ENCODE results near the gene CAST.

The CAST gene

GRCh38 chr5:96756985-96757384, 94.8 kb downstream of the CAST start:
- Histone ChIP-seq H3K4me3 (no peak overlapping the region), H3K27ac (no peak overlapping the region)

- Histone ChIP-seq H3K27ac (no peak overlapping the region), H3K4me3 (no peak overlapping the region)
Observed at GRCh38 chr5:96758621-96759020, 96.4 kb downstream of the CAST start.

- H3K27ac ChIP-seq: no peak overlapping the region
- no peak overlapping the region for H3K4me3 ChIP-seq
Observed at GRCh38 chr5:96761618-96762017, 99.4 kb downstream of the CAST start.

GRCh38 chr5:96763026-96763425, 100.8 kb downstream of the CAST start:
- H3K27ac ChIP-seq: no peak overlapping the region
- H3K4me3 ChIP-seq: no peak overlapping the region

- Histone ChIP-seq H3K27ac (no peak overlapping the region), H3K4me3 (no peak overlapping the region)
Observed at GRCh38 chr5:96765043-96765442, 102.9 kb downstream of the CAST start.

GRCh38 chr5:96768708-96769251, 106.6 kb downstream of the CAST start:
- no peak overlapping the region for H3K27ac ChIP-seq

GRCh38 chr5:96771395-96771794, 109.2 kb downstream of the CAST start:
- no peak overlapping the region for H3K4me3 ChIP-seq
- H3K27ac ChIP-seq: no peak overlapping the region

More at GRCh38 chr5:96768708-96769251, 106.6 kb downstream of the CAST start:
- H3K4me3 ChIP-seq: no peak overlapping the region

GRCh38 chr5:96772111-96772510, 109.9 kb downstream of the CAST start:
- Histone ChIP-seq H3K27ac (no peak overlapping the region), H3K4me3 (no peak overlapping the region)

- no peak overlapping the region for H3K4me3 ChIP-seq
- H3K27ac ChIP-seq: no peak overlapping the region
Observed at GRCh38 chr5:96772542-96772941, 110.4 kb downstream of the CAST start.

- H3K27ac ChIP-seq: no peak overlapping the region
Observed at GRCh38 chr5:96775050-96775449, 112.9 kb downstream of the CAST start.

GRCh38 chr5:96775689-96776088, 113.5 kb downstream of the CAST start:
- H3K27ac ChIP-seq: no peak overlapping the region
- no peak overlapping the region for H3K4me3 ChIP-seq

More at GRCh38 chr5:96775050-96775449, 112.9 kb downstream of the CAST start:
- H3K4me3 ChIP-seq: no peak overlapping the region

- H3K4me3 ChIP-seq: no peak overlapping the region
- no peak overlapping the region for H3K27ac ChIP-seq
Observed at GRCh38 chr5:96776621-96777020, 114.4 kb downstream of the CAST start.

GRCh38 chr5:96778409-96778808, 116.2 kb downstream of the CAST start:
- H3K27ac ChIP-seq: no peak overlapping the region
- H3K4me3 ChIP-seq: no peak overlapping the region

GRCh38 chr5:96780626-96781025, 118.5 kb downstream of the CAST start:
- peak overlapping the region in 11 of 21 experiments; percentile 20 to 66 (median 48) for H3K27ac ChIP-seq
- no peak overlapping the region for H3K4me3 ChIP-seq

- peak overlapping the region in 11 of 21 experiments; percentile 20 to 66 (median 48) for H3K27ac ChIP-seq
- H3K4me3 ChIP-seq: no peak overlapping the region
Observed at GRCh38 chr5:96781031-96781971, 119.1 kb downstream of the CAST start.

- Histone ChIP-seq H3K27ac (no peak overlapping the region), H3K4me3 (no peak overlapping the region)
Observed at GRCh38 chr5:96783326-96783725, 121.2 kb downstream of the CAST start.

- no peak overlapping the region for H3K27ac ChIP-seq
Observed at GRCh38 chr5:96785326-96786109, 123.3 kb downstream of the CAST start.

GRCh38 chr5:96788112-96788749, 126.1 kb downstream of the CAST start:
- peak overlapping the region in 1 of 21 experiments; percentile 28 for H3K27ac ChIP-seq
- H3K4me3 ChIP-seq: no peak overlapping the region

More at GRCh38 chr5:96785326-96786109, 123.3 kb downstream of the CAST start:
- H3K4me3 ChIP-seq: no peak overlapping the region

GRCh38 chr5:96789794-96790330, 127.7 kb downstream of the CAST start:
- no peak overlapping the region for H3K27ac ChIP-seq
- H3K4me3 ChIP-seq: no peak overlapping the region
